Measurements from ENCODE around the gene RELN.

- no peak for TF ChIP-seq REST (IDR thresholded peaks at IDR 0.05; ENCODE audit: insufficient read depth in 1 of 2, low read depth in 2 of 2, low read length in 1 of 2)
- TF ChIP-seq CTCF (IDR thresholded peaks at IDR 0.05), result no peak
- TF ChIP-seq POLR2AphosphoS5 (IDR thresholded peaks at IDR 0.05; ENCODE audit: low read depth, low read length), result no peak
Measured at GRCh38 chr7:103687272-103687671, 302.2 kb downstream of the RELN start.

All from Panc1 (cell line).